ENCODE results near the gene LSG1.
"Not testable (repeated sequence)": the region's sequence is repeated elsewhere in the genome, so short reads cannot be mapped to it uniquely, and the experiment has no call there.

The LSG1 gene

DNA sequence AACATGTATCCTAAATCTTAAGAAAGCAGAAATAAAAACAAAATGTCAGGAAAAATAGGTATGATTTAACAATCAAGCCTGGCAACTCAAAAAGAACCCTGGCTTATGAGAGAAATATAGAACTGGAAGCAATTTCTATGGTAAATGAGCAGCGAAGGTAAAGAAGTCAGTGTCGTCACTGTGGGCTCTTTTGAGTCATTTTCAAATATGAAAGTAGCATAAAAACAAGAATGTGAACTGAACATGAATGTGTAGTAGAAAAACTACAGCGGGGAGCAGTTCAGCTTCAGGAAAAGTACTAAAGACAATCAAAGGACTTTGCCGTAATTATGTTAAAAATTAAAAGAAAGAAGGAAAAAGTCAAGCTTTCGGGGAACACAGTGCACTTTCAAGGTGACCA is 17.5 kb downstream of the LSG1 start:
- no peak for FAIRE-seq

DNA sequence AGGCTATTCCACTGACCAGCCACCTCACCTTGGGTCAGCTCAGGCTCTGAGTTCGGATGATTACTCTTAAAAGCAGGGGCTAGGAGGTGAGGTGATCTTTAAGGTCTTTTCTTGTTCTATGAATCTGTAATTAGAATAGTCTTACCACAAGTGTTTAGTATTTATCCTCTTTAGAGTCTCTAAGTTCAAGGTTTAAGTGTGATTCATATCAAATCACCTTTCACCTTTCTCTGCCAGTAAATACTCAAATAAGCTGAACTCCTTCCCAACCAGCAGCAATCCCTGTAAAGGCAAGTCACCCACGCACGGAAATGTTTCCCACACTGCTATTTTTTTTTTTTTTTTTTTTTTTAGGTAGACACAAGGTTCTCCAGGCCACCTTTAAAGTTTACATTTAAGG is 24.2 kb downstream of the LSG1 start:
- FAIRE-seq, result no peak

DNA sequence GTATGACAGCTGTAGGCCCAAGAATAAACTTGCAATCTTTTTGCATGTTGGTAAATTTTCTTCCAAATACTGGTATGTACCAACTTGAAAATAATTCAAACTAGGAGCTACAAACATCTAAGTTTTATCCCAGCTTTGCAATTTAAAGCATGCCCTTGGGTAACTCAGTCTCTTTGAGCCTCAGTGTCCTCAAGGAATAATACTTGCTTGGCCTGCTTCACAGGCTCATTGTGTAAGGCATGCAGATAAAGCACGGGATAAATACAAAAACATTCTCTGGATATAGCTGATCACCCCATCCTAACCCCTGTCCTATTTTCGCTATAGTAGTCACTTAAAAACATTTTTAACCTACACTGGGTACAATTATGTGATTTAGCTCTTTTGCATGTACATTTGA is 29.2 kb downstream of the LSG1 start:
- no peak for FAIRE-seq

DNA sequence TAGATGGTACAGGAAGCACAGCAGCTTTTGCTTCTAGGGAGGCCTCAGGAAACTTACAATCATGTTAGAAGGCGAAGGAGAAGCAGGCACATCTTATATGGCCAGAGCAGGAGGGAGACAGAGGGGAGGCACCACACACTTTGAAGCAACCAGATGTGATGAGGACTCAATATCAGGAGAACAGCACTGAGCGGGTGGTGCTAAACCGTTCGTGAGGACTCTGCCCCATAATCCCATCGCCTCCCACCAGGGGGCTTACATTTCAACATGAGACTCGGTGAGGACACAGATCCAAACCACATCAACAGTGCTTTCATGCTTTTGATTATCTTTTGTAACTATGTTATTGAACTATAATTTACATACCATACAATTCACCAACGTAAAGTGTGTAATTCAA is 31.2 kb downstream of the LSG1 start:
- no peak for FAIRE-seq

DNA sequence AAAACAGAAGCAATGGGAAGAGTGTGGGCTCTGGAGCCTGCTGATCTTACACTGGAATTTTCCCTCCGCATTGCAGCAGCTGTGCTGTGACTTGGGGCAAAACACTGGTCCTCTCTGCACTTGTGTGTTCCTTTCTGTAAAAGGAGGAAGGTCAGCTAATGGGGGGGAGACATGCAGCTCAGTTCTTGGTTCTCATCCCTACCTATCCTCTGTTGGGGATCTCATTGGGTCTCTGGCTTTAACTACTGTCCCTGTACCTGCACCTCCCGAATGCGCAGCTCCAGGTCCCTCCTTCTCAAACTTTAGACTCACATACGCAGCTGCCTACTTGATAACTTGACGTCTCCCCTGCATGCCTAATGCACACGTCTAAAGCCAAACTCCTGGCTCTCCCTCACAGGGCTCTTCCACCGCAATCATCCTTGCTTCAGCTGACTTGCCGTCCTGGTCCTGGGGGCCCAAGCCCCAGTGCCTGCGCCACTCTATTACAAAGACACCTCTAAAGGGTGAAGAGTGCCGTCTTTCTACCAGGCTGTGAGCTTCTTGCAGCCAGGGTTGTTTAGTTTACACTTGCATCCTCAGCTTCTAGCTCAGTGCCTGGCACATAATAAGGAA is 32.9 kb downstream of the LSG1 start:
- FAIRE-seq, result no peak

DNA sequence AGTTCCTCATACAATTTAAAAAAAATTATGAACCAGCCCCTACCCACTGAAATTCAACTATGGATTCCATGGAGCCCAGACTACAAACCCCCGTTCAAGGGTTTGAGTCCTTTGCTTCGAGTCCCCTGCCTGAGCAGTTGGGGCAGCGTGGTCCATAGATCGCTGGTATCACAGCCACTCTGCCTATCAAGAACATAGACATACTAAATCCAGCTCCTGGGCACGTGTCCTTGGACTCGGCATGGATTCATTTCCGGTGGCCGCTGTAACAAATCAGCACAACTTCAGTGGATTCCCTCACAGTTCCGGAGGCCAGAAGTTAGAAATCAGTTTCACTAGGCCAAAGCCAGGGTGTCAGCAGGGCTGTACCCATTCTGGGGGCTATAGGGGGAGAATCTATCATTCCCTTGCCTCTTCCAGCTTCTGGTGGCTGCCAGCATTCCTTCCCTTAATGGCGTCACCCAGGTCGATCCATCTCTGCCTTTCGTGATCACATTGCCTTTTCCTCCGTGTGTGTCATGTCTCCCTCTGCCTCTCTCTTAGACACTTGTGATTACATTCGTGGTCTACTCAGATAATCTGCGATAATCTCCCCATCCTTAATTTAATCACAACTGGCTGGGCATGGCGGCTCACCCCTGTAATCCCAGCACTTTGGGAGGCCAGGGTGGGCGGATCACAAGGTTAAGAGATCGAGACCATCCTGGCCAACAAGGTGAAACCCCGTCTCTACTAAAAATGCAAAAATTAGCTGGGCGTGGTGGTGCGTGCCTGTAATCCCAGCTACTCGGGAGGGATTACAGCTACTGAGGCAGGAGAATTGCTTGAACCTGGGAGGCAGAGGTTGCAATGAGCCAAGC is 34.2 kb downstream of the LSG1 start:
- FAIRE-seq, result no peak

DNA sequence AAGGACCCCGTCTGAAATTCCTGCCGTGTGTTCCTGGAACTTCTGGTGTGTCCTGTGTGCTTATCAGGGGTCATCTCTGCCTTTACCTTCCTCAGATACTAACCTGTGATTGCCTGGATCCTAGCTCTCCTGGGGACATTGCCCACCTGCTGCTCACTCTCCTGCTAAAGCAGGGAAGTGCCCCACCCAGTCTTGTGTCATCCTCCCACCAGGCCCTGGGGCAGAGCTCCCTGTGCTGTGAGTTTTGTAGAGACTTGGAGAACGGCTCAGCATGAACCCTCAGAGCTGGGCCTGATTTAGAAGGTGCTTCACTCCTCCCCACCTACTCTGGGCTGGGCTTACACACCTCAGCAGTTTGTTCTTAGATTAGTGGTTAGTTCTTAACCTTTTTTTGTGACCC is 34.9 kb downstream of the LSG1 start:
- no peak for FAIRE-seq

DNA sequence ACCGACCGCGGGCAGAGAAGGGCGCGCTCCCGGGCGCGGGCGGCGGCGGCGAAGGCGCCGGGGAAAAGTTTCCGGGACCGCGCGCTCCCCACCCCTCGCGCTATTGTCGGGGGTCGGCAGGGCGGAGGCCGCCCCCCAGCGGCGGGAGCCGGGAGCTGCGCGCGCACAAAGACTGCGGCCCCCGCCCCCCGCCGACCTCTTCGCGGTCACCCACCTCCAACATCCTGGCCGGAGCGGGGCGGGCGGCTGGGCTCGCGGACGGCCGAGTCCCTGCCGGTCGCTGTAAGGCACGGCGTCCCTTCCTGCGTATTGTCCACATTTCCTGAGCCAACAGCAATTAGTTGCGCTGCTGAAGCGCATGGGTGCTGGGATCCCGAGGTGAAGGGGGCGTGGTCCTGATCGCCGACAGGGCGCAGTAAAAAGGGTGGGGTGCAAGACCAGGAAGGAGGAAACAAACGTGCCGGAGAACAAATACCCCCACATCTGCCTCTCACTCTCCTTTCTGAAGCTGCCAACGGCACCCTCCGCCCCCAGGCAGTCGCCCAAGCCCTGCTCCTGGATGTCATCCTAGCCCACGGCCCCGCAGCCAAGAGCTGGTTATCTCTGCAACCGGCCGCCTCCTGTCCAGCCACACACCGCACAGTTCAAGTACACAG is 38.5 kb downstream of the LSG1 start, which contains the start of gene TMEM44:
Gene TMEM44 (minus strand): TSS at position 71 of the 656 bp plus-strand sequence. CDS start 204 bp downstream, outside the sequence.
- no peak for FAIRE-seq

DNA sequence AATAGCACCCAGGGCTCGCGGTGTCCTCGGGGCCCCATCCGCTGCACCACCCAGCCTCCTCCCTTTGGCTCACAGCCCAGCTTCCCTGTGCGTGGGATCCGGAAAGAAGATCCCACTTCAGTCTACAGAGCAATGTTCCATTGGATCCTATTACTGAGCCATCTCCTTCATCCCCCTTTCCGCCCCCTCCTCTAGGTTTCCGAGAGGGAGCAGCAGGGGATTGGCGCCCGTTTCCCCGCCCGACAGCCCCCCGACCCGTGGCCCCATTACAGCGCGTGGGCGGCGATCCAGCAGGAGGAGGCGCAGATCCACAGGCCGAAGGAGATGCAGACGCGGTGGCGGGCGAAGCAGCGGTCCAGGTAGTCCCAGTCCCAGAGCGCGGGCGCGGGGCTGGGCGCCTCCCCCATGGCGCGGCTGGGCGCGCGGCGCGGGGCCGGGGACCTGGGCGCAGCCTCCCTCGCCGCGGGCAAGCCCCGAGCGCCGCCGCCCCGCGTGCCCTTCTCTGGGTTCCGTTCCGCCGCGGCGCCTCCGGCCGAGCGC is 39.1 kb downstream of the LSG1 start:
- no peak for FAIRE-seq

DNA sequence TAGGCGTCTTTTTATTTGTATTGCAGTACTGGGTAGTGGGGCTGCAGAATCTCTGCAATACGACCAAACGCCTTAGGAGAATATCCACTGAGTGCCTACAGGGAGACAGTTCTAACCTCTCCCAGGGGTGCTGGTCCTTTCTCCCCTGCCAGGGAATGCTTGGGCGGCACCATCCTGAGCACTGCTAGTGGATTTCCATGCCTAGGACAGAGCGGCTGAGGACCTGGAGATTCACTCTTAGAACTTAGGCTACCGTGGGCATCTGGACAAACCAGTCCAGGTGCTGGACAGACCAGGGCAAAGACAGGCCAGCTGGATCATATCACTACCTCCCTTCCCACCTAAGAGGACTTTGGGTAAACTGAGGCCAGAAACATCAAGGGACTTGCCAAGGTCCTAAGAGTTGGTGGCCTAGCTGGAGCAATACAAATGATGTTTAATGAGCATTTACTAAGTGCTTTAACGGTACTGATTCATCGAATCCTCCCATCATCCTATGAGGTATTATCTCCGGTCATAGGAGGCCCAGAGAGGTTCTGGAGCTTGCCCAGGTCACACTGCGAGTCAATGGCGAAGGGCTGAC is 39.7 kb downstream of the LSG1 start:
- FAIRE-seq, result no peak

DNA sequence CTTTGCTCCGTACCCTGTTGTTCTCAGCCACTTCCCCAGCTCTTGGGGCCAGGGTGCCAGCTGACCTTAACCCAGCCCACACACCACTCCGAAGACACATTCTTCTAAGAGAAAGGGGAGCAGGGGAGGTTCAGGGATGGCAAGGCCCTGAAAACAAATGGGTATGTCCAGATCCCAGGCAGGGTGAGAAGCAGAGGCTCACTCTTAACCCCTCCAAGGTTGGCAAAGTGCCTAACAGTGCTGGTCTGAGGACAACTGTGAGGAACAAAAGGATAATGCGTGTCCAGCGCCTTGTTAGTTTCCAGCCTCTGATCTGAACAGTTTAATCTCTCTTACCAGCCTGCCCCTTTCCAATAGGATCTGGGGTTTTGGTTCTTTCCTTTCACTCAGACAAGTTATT is 40.3 kb downstream of the LSG1 start:
- no peak for FAIRE-seq

DNA sequence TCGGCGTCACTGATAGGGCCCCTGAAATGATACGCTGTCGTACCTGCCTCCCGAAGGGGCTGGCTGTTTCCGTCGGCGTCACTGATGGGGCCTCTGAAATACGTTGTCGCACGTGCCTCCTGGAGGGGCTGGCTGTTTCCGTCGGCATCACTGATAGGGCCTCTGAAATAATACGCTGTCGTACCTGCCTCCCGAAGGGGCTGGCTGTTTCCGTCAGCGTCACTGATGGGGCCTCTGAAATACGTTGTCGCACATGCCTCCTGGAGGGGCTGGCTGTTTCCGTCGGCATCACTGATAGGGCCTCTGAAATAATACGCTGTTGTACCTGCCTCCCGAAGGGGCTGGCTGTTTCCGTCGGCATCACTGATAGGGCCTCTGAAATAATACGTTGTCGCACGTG is 41.3 kb downstream of the LSG1 start:
- not testable (repeated sequence) for FAIRE-seq

DNA sequence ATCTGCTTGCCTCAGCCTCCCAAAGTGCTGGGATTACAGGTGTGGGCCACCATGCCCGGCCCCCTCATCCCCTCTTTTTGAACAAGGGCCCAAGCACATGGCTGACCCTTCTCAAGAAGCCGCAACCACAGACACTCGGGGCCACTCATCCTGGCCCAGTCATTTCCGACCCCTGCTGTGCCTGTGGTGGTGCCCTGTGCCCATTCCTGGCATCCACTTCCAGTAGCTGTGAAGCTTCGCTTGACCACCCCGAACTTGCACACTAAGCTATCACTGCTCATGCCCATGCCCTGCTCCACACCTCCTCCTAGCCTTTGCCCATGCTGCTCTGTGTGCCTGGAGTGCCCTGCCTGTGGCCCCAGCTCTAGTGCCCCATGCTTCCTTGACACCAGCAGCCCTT is 47.0 kb downstream of the LSG1 start:
- no peak for FAIRE-seq

DNA sequence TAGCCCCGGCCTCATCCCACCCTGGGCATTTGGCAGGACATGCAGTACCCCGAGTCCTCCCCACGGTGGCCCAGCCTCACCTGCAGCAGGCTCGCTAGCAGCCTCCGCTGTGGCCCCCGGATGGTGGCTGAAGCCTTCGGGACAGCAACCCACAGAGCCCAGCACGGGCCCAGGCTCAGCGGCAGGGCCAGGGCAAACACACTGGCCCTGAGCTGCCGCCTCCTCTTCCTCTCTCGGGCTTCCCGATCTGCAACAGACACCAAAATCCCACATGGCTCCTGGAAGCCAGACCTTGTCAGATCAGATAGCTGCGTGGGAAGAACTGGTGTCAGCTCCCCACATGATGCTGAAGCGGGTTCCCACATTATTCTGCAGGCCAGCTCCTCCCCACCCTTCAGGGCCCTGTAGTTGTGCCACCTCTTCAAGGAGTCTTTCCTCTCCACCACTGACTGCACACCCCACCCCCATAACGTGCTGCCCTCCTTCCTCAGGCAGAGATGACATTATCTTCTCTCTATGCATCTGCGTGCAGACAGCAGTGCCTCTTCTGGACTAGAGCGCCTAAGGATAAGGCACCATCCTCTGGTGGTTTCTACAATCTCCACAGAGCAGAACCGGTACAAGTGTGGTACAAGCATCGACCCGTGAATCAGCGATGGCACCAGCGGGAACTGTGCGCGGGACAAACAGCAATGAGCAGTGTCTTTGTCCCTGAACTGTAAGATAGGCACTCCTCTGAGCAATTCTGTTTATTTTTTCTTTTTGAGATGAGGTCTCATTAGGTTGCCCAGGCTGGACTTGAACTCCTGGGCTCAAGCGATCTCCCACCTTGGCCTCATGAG is 48.3 kb downstream of the LSG1 start:
- FAIRE-seq, result no peak

DNA sequence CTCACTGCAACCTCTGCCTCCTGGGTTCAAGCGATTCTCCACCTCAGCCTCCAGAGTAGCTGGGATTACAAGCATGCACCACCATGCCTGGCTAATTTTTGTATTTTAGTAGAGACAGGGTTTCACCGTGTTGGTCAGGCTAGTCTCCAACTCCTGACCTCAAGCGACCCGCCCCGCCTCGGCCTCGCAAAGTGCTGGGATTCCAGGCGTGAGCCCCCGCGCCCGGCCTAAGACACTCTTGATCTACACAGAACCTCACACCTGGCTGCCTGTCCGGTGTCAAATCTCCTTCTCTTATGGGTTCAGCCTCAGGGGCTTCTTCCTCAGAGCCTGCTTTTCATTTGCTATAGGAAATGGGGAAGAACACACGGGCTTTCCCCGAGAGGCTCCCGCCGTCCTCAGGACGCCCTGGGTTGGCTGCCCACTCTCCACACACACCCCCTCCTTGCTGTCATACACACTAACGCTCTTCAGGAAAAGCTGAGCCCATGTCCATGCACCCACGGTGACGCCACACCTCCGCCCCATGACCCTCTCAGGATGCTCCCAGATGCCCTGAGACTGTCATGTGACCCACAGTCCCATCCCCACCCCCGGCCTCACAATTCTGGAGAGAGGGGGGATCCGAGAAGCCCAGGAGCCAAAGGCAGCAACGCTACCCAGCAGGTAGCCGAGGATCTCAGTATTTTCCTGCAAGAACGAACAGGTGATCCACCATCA is 49.2 kb downstream of the LSG1 start:
- FAIRE-seq, result no peak

DNA sequence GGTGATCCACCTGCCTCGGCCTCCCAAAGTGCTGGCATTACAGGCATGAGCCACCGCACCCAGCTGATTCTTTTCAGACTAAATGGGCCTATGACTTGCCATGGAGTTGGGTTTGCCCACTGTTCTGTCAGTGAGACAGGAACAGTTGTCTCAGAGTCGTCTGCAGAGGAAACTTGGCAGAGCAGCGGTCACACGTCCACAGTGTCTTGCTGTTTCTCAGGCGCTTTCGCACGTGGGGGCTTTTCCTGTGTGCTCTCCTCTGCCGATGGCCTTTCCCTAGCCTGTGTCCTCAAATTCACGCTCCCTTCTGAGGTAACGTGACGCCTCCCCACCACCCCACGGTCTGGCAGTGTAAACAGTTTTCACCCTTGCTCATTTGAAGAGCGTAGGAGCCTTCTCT is 50.0 kb downstream of the LSG1 start:
- no peak for FAIRE-seq

DNA sequence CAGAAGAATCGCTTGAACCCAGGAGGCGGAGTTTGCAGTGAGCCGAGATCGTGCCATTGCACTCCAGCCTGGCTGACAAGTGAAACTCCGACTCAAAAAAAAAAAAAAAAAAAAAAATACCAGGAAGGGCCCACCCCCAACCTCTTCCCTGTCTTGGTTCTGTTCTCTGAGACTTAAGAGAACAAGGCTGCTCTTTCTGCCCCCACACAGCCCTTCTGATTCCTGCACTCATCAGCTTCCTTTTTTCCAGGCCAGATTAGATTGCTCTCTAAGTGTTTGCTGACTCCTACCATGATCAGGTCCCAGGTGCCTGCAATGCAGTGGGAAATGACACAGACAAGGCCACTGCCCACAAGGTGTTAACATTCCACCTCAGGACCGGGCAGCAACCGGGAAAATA is 51.8 kb downstream of the LSG1 start:
- FAIRE-seq, result no peak

DNA sequence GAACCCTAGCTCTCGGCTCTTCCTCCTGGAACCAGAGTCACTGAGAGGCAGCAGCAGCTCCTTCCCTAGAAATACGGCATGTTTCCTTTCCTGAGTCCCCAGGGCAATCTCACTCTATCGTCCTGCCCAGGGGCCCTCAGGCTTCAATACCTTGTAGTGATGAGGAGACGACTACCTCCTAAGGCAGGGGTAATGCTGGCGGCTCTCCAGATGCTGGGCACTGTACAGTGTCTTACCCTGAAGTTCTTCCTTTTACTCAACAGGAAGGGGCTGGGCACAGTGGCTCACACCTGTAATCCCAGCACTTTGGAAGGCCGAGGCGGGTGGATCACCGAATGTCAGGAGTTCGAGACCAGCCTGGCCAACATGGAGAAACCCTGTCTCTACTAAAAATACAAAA is 52.2 kb downstream of the LSG1 start:
- FAIRE-seq, result no peak

DNA sequence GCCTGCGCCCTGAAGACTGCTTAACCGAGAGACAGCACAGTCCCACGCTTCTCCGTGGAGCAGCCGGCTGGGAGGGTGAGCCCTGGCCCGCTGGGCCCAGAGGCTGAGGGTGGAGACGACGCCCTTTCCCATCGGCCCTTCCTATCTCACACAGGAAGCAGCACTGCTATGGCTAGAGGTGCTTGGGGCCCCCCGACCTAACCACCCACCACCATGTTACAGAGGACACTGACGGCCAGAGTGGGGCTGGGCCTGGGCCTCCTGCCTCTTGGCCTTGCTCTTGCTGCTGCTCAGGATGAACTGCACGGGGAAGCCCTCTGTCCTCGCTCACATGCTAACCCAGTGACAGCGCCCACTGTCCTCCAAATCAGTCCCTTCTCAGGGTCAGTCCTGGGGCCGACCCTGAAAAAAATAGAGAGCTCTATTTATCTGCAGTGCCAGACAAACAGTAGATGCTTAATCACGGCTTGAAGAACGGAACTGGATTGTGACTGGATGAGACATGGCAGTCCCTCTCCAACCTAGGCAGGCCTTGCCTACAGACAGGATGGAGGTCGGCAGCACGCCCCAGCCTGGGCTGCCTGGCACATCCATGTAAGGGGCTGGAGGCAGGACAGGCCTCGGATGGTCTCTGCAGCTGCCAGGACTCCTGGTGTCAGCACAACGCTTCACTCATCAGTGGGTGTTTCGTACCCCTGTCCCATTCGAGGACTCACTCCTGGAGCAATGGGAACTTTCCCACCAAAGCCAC is 53.0 kb downstream of the LSG1 start:
- FAIRE-seq, result no peak

DNA sequence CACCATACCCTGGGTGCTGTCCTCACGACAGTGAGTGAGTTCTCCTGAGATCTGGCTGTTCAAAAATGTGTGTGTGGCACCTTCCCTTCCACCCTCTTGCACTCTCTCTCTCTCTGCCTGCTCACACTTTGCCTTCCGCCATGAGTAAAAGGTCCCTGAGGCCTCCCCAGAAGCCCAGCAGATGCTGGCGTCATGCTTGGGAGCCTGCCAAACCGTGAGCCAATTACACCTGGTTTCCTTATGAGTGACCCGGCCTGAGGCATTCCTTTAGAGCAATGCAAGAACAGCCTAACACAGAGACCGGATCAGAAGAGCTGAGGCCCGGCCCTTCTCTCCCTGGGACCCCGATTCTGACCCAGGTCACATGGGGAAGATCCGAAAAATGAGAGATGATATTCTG is 54.2 kb downstream of the LSG1 start:
- no peak for FAIRE-seq

DNA sequence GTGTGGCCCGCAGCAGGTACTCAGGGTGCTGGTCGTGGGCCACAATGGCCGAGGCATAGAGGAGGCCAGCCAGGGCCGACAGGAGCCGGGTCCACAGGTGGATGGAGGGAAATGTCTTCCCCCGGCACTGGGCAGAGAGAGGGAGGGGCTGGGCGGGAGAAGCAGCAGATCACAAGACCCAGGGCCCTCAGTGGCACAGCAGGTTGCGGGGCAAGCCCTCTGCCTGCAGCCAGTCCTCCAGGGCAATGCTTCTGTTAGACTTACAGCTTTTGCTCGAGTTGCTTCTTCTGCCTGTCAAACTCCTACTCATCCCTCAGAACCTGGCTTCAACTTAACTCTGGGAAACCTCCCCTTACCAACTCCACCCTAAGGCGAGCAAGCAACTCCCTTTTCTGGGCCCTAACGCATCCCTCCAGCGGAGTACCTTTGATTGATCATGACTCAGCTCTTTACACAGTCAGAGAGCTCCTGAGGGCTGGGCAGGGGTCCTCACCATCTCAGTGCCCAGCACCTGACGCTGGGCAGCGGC is 54.8 kb downstream of the LSG1 start:
- no peak for FAIRE-seq

Data from TTC549 (cell line).